HG02981 (cell line): ENCODE data around the gene AHNAK2.
A peak's percentile ranks its signal among the peaks of the same experiment; 100 is the strongest.

Experiments used
- ATAC-seq: cut with Tn5 transposase; IDR thresholded peaks from one replicate; pipeline ENCODE4 v1.9.1; 2021; ENCODE audit warnings: mild to moderate bottlenecking, moderate library complexity; ENCODE audit not compliant: unreplicated experiment

The AHNAK2 gene

GRCh38 chr14:104940526-104941150 is 37.5 kb downstream of the AHNAK2 start:
- no peak for ATAC-seq

DNA sequence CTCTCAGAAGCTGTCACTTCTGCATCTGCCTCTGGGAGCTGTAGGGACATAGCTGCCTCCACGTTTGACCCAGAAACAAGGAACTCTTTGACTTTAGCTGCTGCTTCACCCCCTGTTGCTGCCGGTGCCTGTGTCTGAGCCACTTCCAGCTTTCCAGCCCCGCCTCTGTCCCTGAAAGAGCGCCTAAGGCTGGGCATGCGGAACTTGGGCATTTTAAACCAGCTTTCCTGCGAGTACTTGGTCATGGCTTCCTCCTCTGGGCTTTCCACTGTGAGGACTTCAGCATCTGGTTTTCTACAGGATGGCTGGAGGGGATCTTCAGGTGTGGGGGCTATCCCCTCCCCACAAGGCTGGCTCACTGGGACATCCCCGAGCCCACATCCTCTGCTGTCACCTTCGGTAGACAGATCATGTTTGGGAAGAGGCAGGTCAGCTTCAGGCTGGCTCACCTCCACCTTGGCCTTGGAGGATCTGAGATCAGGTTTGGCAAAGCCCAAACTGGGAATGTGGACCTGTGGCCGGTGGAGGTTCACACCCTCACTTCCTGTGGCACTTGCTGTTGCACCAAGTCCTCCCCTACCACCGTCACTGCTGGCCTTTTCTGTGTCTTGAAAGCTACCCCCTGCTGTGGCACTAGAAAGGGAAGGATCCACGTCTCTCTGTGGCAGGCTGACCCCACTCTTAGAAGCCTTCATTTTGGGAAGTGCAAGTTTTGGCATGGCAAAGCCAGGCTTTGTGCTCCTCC is 38.3 kb downstream of the AHNAK2 start:
- ATAC-seq = no peak

DNA sequence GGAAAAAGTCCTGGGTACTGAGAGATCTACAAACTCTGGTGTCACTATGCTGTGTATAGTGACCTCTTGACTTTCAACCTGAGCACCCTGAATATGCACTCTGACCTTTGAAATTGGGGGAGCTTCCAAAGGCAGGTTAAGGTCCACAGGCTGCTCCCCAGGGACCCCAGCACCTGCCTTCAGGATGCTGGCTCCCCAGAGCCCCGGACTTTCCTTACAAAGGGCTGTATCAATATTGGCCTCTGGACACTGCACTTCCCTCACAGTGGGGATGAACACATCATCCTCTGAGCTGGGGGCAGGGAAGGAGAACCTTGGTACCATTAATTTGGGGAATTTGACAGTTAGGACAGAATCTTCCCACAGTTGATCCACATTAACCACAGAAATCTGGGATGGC is 39.2 kb downstream of the AHNAK2 start:
- no peak for ATAC-seq

- ATAC-seq = no peak
These were observed 39.7 kb downstream of the AHNAK2 start for GRCh38 chr14:104938436-104938835.

- ATAC-seq = no peak
These were observed 40.3 kb downstream of the AHNAK2 start for GRCh38 chr14:104937694-104938365.

DNA sequence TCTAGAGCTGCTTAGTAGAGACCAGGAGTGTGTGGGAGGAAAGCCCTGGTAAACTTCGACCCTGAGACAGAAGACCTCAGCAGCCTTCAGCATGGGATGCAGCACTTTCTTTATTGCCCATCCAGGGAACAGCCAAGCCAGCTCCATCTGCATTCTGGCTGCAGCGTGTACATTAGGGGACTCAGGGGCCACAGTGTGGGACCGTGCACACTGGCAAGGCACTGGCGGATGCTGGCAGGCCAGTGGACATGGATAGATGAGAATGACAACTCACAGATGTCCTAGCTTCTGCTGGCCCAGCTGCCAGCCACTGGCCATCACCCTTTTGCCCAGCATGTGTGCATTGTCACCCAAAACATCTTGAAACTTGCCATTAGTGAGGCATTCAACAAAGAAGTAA is 41.0 kb downstream of the AHNAK2 start:
- ATAC-seq = no peak

DNA sequence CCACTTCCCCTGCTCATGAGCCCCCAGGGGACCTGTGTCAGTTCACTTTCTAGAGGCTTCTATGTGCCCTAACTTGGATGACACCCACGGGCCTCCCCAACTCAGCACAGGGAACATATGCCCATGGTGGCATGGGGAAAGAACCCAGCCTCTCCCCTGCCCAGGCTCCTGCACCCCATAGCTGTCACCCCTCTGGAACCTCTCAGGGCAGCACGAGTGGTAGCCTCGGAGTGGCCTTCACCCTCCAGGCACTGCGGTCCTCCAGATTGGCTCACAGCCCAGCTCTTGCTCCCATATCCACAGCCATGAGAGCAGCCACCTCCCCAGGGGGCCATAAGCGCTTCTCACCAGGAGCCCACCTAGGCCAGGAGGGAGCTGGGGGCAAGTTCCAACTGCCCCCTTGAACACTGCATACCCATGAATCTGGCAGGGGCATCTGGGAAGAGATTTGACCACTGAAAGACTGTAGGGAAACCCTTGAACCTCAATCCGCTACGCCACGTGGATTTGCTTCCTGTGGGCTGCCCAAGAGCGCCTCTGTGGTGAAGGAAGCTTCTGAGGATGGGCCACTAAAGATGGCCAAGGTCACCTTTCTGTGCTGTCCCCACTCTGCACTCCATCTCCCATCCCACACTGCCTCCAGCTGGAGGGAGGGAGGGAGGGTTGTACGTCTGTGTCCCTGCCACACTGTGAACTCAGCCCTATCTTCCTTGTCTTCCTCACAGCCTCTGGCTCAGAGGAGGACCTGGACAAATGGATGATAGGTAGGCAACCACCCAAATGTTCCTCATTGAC is 41.6 kb downstream of the AHNAK2 start:
- ATAC-seq = no peak

- ATAC-seq = no peak
These were observed 42.2 kb downstream of the AHNAK2 start for GRCh38 chr14:104935955-104936354.

DNA sequence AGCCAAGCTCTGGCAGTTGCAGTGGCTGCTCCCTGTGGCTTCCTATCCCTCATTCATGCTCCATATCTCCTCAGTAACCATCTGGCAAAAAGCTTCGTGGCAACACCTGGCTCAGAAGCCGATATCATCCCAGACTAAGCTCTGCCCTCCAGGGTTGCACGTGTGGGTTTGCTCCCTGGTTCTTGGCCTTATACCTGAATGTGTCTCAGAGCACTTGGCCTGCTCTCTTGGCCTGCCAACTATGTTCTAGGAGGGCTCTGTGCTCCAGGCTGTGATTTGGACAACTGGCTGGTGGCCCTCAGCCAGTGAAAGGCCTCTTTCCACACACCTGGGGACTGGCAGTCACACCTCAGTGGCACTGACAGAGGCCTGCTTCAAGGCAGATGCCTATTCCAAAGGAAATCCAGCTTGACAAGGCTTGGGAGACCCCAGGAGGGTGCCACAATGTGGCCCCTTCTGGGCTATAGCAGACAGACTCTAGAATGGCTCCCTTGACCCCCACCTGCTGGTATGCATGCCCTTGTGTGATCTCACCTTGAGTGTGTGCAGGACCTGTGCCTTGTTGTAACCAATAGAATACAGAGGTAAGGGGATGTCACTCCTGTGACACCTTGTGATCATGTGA is 43.0 kb downstream of the AHNAK2 start:
- ATAC-seq = no peak

DNA sequence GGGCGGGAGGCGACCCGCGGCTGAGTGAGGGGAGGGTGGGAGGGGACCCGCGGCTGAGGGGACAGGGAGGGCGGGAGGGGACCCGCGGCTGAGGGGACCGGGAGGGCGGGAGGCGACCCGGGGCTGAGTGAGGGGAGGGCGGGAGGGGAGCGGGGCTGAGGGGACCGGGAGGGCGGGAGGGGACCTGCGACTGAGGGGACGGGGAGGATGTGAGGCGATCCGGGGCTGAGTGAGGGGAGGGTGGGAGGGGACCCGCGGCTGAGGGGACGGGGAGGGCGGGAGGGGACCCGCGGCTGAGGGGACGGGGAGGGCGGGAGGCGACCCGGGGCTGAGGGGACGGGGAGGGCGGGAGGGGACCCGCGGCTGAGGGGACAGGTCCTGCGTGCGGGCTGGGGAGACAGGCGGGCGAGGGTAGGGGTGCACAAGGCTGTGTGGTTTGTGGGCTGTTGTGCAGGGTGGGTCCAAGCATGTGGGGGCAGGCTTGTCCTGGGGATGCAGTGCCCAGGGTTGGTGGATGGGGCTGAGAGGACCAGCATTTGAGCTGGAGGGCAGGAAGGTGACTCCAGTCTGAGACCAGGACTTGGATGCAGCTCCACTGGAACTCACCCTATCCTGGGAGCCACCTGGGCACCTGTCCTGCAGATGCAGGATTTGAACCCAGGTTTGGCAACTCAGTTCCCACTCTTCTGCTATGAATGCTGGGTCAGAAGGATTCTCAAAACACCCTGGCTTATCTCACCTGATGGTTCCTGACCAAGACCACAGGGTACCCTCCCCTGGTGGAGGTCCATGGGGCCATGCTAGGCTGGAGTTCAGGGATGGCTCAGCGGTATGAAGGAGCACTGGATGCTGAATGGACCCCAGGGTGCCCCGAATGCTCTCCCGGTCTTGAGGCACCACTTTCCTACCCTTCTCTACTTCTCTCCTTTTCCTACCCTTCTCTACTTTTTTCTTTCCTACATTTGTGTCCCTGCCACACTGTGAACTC is 44.1 kb downstream of the AHNAK2 start:
- ATAC-seq = no peak

GRCh38 chr14:104932676-104933631 is 45.2 kb downstream of the AHNAK2 start:
- peak; percentile 62 for ATAC-seq

GRCh38 chr14:104931771-104932675 is 46.2 kb downstream of the AHNAK2 start:
- no peak for ATAC-seq

- no peak for ATAC-seq
These were observed 46.8 kb downstream of the AHNAK2 start for GRCh38 chr14:104931304-104931770.

DNA sequence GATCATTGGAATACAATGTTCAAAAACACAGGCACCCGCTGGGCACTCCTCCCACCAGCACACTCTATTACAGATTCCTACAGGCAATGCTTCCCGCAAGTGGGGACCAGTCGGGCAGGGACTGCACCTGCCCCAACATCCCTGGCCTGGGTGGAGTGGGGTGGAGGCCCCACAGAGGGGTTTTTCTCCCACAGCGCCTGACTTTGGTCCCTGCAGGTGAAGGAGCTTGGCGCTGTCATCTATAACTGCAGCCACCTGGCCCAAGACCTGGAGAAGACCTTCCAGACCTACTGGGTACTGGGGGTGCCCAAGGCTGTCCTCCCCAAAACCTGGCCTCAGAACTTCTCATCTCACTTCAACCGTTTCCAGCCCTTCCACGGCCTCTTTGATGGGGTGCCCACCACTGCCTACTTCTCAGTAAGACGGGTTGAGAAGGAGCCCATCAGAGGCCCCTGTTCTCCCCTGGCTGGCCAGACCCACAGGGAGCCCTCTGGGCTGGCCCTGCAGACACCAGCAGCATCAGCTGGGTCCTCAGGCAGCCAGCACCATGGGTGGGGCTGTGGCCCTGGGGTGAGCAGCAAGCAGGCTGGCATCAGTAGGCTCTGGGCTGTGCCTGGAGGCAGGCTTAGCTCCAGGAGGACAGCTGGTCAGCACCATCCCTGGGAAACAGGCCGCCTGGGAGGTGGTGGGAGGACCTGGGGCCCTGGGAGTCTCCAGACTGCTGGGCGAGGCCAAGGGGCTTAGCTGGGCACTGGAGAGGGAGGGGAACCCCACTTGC is 47.5 kb downstream of the AHNAK2 start:
- no peak for ATAC-seq

DNA sequence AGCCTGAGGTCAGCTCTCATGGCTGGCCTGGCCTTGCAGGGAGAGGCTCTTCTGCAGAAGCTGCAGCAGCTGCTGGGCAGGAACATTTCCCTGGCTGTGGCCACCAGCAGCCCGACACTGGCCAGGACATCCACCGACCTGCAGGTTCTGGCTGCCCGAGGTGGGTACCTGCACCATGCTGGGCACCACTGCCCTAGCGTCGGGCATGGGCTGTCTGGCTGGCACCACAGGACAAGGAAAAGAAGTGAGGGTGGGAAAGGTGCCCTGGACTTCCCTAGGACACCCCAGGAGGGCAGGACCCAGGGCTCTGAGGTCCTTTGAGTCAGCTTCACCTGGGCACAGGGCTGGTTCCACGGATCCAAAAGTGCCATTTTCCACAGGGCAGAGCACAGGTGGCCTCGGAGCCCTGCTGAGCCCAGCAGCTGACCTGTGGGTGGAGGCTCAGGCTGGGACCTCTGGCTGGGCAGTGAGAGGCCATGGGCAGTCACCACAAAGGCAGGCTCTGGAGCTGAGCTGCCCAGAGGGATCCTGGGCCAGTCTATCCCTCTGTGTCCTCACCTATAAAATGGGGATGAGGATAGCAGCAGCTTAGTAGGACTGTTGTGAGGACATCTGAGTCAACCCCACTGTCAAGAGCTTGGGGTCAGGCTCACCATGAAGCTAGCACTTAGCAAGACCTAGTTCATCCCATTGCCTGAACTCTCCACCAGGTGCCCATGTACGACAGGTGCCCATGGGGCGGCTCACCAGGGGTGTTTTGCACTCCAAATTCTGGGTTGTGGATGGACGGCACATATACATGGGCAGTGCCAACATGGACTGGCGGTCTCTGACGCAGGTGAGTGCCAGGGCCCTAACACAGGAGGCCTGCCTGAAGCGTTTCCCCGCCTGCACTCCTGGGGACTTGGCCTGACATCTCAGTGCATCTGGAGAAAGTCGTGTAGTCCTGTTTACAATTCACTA is 48.6 kb downstream of the AHNAK2 start:
- ATAC-seq = no peak
